HEK293 (cell line): Measurements from ENCODE around the gene KIRREL3.

Experiments used
- CTCF ChIA-PET: fragments of 350-600 bp; formaldehyde crosslinking; extraction: SDS; loops from one replicate; lab custom pipeline; 2021; ENCODE audit warnings: antibody characterized with exemption; lab: Yijun Ruan, JAX
- POLR2A ChIA-PET: fragments of 300-600 bp; formaldehyde crosslinking; extraction: SDS; loops from one replicate; lab custom pipeline; 2020; ENCODE audit warnings: antibody characterized with exemption, inconsistent platforms; lab: Yijun Ruan, JAX
- H3K27ac ChIP-seq: fragments of 200-500 bp; sonication (Bioruptor generic); 2 replicates; pipeline ENCODE4 v1.5.1; 2014; ENCODE audit warnings: low read depth, low read length, control low read depth, inconsistent platforms; ENCODE audit errors: extremely low read depth
- H3K36me3 ChIP-seq, 2 experiments: fragments of 200-500 bp in 1 of 2; sonication (Bioruptor generic) in 1 of 2; 1 replicate in 1 of 2; 2 replicates in 1 of 2; pipeline ENCODE4 v1.5.1; 2014 to 2017; ENCODE audit warnings: inconsistent platforms in 2 of 2, low read length in 2 of 2; ENCODE audit not compliant: control insufficient read depth in 2 of 2, insufficient read depth in 1 of 2
- H3K4me1 ChIP-seq: fragments of 200-500 bp; sonication (Bioruptor generic); 2 replicates; pipeline ENCODE4 v1.5.1; 2014; ENCODE audit warnings: mild to moderate bottlenecking, low read length, inconsistent platforms; ENCODE audit not compliant: control insufficient read depth, insufficient read depth
- H3K4me3 ChIP-seq: 2 replicates; pipeline ENCODE4 v1.5.1; 2011; ENCODE audit warnings: low read depth, mild to moderate bottlenecking, control low read depth, low read length, moderate library complexity
- H3K9me3 ChIP-seq: fragments of 200-500 bp; sonication (Bioruptor generic); 2 replicates; pipeline ENCODE4 v1.5.1; 2014; ENCODE audit warnings: low read depth, low read length, inconsistent platforms; ENCODE audit not compliant: control insufficient read depth, insufficient read depth
- HOXC10 ChIP-seq: sonication (generic); formaldehyde crosslinking; IDR thresholded peaks from 2 replicates; pipeline ENCODE4 v1.8.1; 2023; ENCODE audit warnings: mild to moderate bottlenecking, missing genetic modification reagents
- MYNN ChIP-seq: fragments of 450-650 bp; formaldehyde crosslinking; IDR thresholded peaks from 2 replicates; pipeline ENCODE4 v1.5.1; 2016; ENCODE audit warnings: missing biosample characterization, missing genetic modification characterization, borderline replicate concordance
- SETDB1 ChIP-seq: IDR thresholded peaks from one replicate; pipeline ENCODE4 v1.6.1; 2017; ENCODE audit warnings: mild to moderate bottlenecking, low read length, moderate library complexity, mixed read lengths; ENCODE audit not compliant: insufficient read length
- SP3 ChIP-seq: fragments of 450-650 bp; formaldehyde crosslinking; IDR thresholded peaks from 2 replicates; pipeline ENCODE4 v1.5.1; 2016; ENCODE audit warnings: missing biosample characterization, missing genetic modification characterization
- WT1 ChIP-seq: fragments of 450-650 bp; formaldehyde crosslinking; IDR thresholded peaks from 2 replicates; pipeline ENCODE4 v1.5.1; 2016; ENCODE audit warnings: missing biosample characterization, missing genetic modification characterization
- YY1 ChIP-seq: fragments of 450-650 bp; formaldehyde crosslinking; IDR thresholded peaks from 2 replicates; pipeline ENCODE4 v1.5.1; 2018; ENCODE audit warnings: missing biosample characterization, missing genetic modification characterization
- ZNF157 ChIP-seq: fragments of 450-650 bp; formaldehyde crosslinking; IDR thresholded peaks from 2 replicates; pipeline ENCODE4 v1.5.1; 2016; ENCODE audit warnings: missing biosample characterization, missing genetic modification characterization
- ZNF175 ChIP-seq: fragments of 450-650 bp; formaldehyde crosslinking; IDR thresholded peaks from 2 replicates; pipeline ENCODE4 v1.5.1; 2016; ENCODE audit warnings: missing biosample characterization, missing genetic modification characterization
- ZNF2 ChIP-seq: fragments of 450-650 bp; formaldehyde crosslinking; IDR thresholded peaks from 2 replicates; pipeline ENCODE4 v1.5.1; 2016; ENCODE audit warnings: missing biosample characterization, missing genetic modification characterization
- ZNF211 ChIP-seq: fragments of 450-650 bp; formaldehyde crosslinking; IDR thresholded peaks from 2 replicates; pipeline ENCODE4 v1.5.1; 2016; ENCODE audit warnings: low read depth, missing biosample characterization, missing genetic modification characterization
- ZNF335 ChIP-seq: fragments of 450-650 bp; formaldehyde crosslinking; conservative IDR thresholded peaks from 2 replicates; pipeline ENCODE4 v1.5.1; 2016; ENCODE audit warnings: missing biosample characterization, missing genetic modification characterization
- ZNF366 ChIP-seq: fragments of 450-650 bp; formaldehyde crosslinking; conservative IDR thresholded peaks from 2 replicates; pipeline ENCODE4 v1.5.1; 2016; ENCODE audit warnings: missing biosample characterization, missing genetic modification characterization
- ZNF423 ChIP-seq: fragments of 450-650 bp; formaldehyde crosslinking; IDR thresholded peaks from 2 replicates; pipeline ENCODE4 v1.5.1; 2016; ENCODE audit warnings: missing biosample characterization, missing genetic modification characterization
- ZNF473 ChIP-seq: fragments of 450-650 bp; formaldehyde crosslinking; IDR thresholded peaks from 2 replicates; pipeline ENCODE4 v1.5.1; 2017; ENCODE audit warnings: missing biosample characterization, missing genetic modification characterization
- ZNF571 ChIP-seq: fragments of 450-650 bp; formaldehyde crosslinking; IDR thresholded peaks from 2 replicates; pipeline ENCODE4 v1.5.0; 2017; ENCODE audit warnings: missing biosample characterization, missing genetic modification characterization
- ZNF621 ChIP-seq: fragments of 450-650 bp; formaldehyde crosslinking; IDR thresholded peaks from 2 replicates; pipeline ENCODE4 v1.5.1; 2017; ENCODE audit warnings: missing biosample characterization, missing genetic modification characterization
- ZNF624 ChIP-seq: fragments of 450-650 bp; formaldehyde crosslinking; IDR thresholded peaks from 2 replicates; pipeline ENCODE4 v1.5.1; 2017; ENCODE audit warnings: missing biosample characterization, missing genetic modification characterization
- ZNF701 ChIP-seq: fragments of 450-650 bp; formaldehyde crosslinking; IDR thresholded peaks from 2 replicates; pipeline ENCODE4 v1.5.1; 2016; ENCODE audit warnings: missing biosample characterization, missing genetic modification characterization
- ZNF830 ChIP-seq: fragments of 450-650 bp; IDR thresholded peaks from 2 replicates; pipeline ENCODE4 v1.5.0; 2018; ENCODE audit warnings: missing biosample characterization, missing genetic modification characterization, low read depth, mild to moderate bottlenecking, moderate library complexity
- TF ChIP-seq, protein P1 (sequence below): fragments of 450-650 bp; formaldehyde crosslinking; IDR thresholded peaks from 2 replicates; pipeline ENCODE4 v1.5.1; 2016; ENCODE audit warnings: missing biosample characterization, missing genetic modification characterization
- TF ChIP-seq, protein P2 (sequence below): fragments of 450-650 bp; formaldehyde crosslinking; IDR thresholded peaks from 2 replicates; pipeline ENCODE4 v1.5.1; 2016; ENCODE audit warnings: missing biosample characterization, missing genetic modification characterization
- TF ChIP-seq, protein P3 (sequence below): fragments of 450-650 bp; formaldehyde crosslinking; optimal IDR thresholded peaks from 2 replicates; pipeline ENCODE3; 2016; ENCODE audit warnings: missing biosample characterization, mild to moderate bottlenecking, missing genetic modification characterization

KIRREL3 gene

DNA sequence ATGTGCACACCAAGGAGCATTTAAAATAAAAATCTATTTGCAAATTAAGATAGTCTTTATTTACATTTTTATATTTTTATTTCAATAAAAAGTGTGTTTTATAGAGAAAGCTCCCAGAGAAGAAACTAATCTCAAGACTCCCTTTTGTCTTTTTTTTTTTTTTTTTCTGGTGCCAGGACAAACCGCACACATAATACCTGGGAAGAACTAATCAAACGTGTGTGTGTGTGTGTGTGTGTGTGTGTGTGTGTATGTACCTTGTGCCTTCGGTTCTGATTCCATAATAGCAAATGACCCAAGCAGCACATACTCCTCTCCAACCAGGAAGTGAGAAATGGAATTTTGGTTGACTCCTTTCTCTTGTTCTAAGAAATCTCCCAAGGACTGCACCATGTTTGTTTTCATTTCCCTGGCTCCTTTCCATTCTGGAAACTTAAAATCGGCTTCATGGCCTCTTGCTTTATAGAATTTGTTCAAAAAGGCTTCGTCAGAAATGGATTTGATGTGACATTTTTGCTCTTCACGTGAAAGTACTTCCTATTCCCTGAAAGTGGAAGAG, 579.8 kb downstream of the KIRREL3 start:
- no peaks in the 10 kb centered on the region for H3K4me1 ChIP-seq
- CTCF ChIA-PET, result interaction anchor here (0.6 to 1.9 kb wide), 5 partner anchors 14 to 111 kb away, joined by 3 to 7 read pairs (median 5); no protein-coding TSS in a partner anchor
- H3K9me3 ChIP-seq, result no peaks in the 10 kb centered on the region
- POLR2A ChIA-PET, result interaction anchor here (0.6 kb wide), 1 partner anchor 45 kb away, joined by 3 read pairs; no protein-coding TSS in a partner anchor
- no peaks in the 10 kb centered on the region for H3K36me3 ChIP-seq
- H3K4me3 ChIP-seq, result no peak overlapping the region
- H3K27ac ChIP-seq, result no peak overlapping the region
- no peak for TF ChIP-seq ZNF624
- TF ChIP-seq ZNF571 (tag by site-specific recombination), result no peak
- TF ChIP-seq, protein P1, sequence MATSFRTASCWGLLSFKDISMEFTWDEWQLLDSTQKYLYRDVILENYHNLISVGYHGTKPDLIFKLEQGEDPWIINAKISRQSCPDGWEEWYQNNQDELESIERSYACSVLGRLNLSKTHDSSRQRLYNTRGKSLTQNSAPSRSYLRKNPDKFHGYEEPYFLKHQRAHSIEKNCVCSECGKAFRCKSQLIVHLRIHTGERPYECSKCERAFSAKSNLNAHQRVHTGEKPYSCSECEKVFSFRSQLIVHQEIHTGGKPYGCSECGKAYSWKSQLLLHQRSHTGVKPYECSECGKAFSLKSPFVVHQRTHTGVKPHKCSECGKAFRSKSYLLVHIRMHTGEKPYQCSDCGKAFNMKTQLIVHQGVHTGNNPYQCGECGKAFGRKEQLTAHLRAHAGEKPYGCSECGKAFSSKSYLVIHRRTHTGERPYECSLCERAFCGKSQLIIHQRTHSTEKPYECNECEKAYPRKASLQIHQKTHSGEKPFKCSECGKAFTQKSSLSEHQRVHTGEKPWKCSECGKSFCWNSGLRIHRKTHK (tag by site-specific recombination), result no peak

DNA sequence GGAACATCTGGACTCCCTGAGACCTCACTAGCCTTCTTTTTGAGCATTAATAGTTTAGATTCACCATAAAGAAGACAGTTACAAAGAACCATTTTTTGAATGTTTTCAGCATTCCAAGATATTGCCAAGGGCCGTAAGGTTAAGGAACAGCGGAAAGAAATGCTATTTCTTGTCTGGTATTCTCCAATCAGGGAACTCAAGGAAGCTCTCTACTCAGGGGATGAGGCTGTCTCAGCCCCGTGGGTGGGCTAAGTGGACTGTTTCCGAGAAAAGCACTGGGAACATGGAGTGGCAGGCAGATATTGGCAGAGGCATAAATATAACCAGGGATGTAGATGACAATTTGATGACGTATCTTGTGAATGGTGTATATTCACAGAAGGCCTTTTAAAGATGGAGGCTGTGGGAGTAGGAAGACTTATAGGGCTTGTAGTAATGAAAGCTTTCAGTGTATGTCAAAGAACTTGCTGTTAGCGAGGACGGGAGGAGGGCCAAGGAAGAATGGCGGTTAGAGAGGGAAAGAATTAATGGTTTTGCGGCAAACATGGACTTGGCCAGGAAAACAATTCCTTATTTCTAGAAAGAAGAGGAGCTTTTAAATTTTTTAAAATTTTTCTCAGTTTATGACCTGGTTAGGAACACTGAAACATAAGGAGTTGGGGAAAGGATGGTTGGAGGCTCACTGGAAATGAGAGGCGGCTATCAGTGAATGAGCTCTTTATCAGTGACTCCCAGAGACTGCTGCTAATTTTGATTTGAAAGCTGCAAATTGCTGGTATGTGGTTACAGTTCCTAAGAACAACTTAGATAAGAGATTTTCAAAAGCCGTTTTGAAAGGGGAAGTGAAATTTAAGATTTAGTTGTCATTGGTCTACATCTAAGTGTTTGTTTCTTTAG, 580.5 kb downstream of the KIRREL3 start:
- Histone ChIP-seq H3K4me3 (no peak overlapping the region), H3K4me1 (no peaks in the 10 kb centered on the region), H3K9me3 (no peaks in the 10 kb centered on the region), H3K36me3 (no peaks in the 10 kb centered on the region), H3K27ac (no peak overlapping the region)
- TF ChIP-seq ZNF2 (tag by site-specific recombination) (no peak), MYNN (no peak), ZNF211 (tag by site-specific recombination) (no peak)
- ChIA-PET CTCF (interaction anchor here (0.6 to 1.6 kb wide), 4 partner anchors 14 to 336 kb away, joined by 3 to 6 read pairs (median 4); no protein-coding TSS in a partner anchor), POLR2A (interaction anchor here (0.6 kb wide), 1 partner anchor 46 kb away, joined by 3 read pairs; no protein-coding TSS in a partner anchor)

DNA sequence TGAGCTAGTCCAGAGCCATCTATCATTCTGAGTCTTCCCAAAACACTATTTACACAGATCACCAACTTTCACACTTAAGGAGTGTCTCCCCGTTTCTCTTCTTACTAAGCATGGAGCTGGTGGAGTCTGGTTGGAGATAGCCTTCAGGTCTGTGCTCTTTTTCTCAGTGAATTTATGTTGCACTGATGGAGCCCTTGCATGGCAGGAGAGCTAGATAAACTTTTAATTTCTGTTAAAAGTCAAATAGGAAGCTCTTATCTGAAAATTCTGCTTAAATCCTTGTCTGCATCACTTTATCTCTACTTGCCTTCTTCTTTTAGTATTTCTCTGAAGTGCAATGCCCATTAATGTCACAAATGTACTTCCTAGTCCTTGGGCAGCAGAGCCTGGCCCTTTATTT, 581.7 kb downstream of the KIRREL3 start:
- H3K4me1 ChIP-seq, result no peaks in the 10 kb centered on the region
- no peak for TF ChIP-seq ZNF335
- TF ChIP-seq ZNF830 (tag by site-specific recombination), result no peak
- TF ChIP-seq, protein P2, sequence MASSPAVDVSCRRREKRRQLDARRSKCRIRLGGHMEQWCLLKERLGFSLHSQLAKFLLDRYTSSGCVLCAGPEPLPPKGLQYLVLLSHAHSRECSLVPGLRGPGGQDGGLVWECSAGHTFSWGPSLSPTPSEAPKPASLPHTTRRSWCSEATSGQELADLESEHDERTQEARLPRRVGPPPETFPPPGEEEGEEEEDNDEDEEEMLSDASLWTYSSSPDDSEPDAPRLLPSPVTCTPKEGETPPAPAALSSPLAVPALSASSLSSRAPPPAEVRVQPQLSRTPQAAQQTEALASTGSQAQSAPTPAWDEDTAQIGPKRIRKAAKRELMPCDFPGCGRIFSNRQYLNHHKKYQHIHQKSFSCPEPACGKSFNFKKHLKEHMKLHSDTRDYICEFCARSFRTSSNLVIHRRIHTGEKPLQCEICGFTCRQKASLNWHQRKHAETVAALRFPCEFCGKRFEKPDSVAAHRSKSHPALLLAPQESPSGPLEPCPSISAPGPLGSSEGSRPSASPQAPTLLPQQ (tag by site-specific recombination), result no peak
- no peak for TF ChIP-seq ZNF473 (tag by site-specific recombination)
- no peak for TF ChIP-seq ZNF423
- TF ChIP-seq, protein P3, sequence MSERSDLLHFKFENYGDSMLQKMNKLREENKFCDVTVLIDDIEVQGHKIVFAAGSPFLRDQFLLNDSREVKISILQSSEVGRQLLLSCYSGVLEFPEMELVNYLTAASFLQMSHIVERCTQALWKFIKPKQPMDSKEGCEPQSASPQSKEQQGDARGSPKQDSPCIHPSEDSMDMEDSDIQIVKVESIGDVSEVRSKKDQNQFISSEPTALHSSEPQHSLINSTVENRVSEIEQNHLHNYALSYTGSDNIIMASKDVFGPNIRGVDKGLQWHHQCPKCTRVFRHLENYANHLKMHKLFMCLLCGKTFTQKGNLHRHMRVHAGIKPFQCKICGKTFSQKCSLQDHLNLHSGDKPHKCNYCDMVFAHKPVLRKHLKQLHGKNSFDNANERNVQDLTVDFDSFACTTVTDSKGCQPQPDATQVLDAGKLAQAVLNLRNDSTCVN (tag by site-specific recombination), result no peak
- TF ChIP-seq ZNF157, result no peak
- TF ChIP-seq SETDB1, result no peak
- TF ChIP-seq ZNF701 (tag by site-specific recombination), result no peak
- TF ChIP-seq ZNF366 (tag by site-specific recombination), result no peak
- no peak for TF ChIP-seq YY1 (tag by site-specific recombination)
- TF ChIP-seq ZNF621 (tag by site-specific recombination), result no peak
- no peak for TF ChIP-seq HOXC10 (CRISPR knock-in tag)
- TF ChIP-seq WT1 (tag by site-specific recombination), result no peak
- no peak for TF ChIP-seq SP3 (tag by site-specific recombination)
- TF ChIP-seq ZNF175 (tag by site-specific recombination), result no peak
- H3K27ac ChIP-seq, result no peak overlapping the region
- ChIA-PET CTCF (interaction anchor here (0.8 to 1.0 kb wide), 2 partner anchors 62 to 108 kb away, joined by 4 read pairs; no protein-coding TSS in a partner anchor), POLR2A (no interaction called here)
- no peaks in the 10 kb centered on the region for H3K9me3 ChIP-seq
- no peak overlapping the region for H3K4me3 ChIP-seq
- no peaks in the 10 kb centered on the region for H3K36me3 ChIP-seq
